GM21529 (cell line): ENCODE results near the gene YOD1.
"Not testable (repeated sequence)": the region's sequence is repeated elsewhere in the genome, so short reads cannot be mapped to it uniquely, and the experiment has no call there.

ENCODE experiments used
- ATAC-seq: cut with Tn5 transposase; IDR thresholded peaks from one replicate; pipeline ENCODE4 v1.9.1; 2021; ENCODE audit not compliant: unreplicated experiment

The YOD1 gene

DNA sequence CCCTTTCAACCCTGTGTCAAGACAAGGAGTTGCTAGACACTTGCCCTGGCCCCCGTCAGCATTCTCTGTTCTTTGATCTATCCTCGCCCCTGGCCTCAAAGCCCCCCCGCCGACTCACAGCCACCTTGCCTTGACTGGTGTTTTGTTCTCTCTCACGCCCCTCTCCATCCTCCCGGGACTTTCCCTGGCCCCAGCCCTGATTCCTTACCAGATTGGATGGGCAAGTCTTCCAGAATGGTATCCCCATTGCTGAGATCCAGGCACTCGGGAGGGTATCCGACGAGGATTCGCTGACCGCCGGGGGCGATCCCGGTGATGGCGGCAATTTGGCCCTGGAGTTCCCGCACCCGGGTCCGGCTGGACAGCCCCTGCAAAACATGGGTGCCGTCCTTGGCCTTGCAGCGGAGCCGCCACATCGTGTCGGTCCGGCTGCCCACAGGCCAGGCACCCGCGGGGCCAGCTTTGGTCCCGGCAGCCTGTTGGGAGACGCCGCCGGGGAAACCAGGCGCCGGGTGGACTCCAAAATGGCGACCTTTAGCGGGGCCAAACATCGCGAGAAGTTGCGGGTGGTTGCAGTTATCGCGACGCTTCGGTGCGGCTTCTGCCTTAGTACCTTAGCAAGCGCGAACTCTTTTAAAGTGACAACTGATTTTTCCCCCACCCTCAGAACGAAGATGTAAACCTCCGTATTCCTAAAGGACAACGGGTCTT lies 373 bp downstream of the YOD1 start:
- ATAC-seq, result peak; percentile 49

DNA sequence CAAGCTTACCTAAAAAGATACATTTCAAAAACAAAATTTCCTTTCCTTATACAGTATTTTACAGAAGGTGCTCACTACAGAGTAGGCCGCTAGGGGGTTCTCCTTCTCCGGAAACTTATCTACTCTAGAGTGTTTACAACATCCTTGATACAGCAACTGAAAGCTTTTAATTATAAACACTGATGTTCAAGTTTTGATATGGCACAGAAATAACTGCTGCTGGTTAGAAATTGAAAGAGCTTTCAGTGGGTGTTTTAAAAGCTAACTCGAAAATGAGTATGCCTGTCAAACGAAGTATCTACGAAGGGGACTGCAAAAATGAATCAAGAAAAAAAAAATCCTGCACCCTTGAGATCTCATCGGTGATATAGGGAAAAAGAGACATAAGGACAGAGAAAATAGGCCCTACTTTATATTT lies 1.0 kb downstream of the YOD1 start:
- ATAC-seq, result no peak

DNA sequence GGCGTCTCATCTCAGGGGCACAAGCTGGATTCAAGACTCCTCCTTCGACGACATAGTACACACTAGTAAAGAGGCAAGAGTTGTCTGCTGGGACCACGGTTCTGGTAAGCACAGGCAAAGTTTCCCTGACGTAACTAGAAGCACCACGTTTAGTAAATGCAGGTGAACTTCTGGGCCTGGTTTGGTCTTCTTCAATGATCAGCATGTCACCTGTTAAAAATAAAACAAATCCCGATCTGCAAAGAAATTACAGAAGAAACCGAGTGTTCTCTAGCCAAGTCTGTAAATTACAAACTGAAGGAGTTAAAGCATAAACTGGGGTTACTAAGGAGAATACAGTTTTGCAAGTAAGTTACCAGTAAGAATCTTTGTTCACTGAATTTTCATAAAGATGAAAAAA lies 1.5 kb downstream of the YOD1 start:
- ATAC-seq, result no peak

DNA sequence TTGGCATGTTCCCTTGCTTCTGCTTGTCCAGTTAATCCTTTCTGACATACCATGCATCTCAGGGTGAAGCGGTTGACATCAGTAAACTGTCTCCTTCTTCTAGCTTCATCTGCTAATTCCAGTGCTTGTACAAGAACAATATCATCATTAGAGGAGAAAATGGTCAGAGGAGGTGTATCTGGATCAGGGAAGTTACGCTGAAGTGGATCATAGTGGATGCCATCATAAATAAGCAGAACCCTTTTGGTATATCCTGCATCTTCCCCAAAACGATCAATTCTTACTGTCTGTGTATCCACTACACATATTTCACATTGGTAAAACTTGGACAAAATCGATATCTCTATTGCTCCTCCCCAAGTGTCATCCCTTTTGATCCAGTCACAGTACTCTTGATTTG lies 2.0 kb downstream of the YOD1 start:
- ATAC-seq, result no peak

DNA sequence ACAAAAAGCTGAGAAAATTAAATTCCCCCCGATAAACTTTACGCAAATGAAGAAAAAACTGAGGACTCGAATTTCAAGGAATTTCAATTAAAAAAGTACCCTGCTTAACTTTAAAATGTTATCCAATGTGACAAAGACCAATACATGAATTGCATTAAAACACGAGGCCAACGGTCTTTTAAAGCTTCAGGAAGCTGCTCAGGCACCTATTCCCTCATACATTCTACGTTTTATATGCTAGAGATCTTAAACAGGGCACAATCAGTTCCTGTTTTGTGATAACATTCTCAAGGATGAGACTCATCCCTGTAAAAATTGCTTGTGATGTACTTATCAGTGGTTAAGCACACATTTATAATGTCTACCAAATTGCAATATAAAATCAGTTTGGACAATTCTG lies 3.0 kb downstream of the YOD1 start:
- no peak for ATAC-seq

DNA sequence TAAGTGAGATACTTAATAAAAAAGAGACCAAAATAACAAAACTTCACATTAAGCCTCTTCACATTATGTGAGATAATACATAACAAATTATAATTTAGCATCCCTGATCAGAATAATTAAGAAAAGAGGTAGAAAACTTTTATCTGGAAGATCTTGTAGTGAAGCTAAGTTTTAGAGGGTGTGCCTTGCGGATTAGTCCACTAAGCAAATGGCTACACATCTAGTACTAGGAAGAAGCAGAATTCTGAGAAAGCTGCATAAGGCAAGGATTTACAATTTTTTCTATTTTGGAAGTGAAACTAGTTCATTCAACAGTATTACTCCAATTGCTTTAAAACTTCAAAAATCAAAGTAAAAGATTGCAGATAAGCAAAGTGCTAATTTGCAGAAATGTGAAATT lies 3.5 kb downstream of the YOD1 start:
- ATAC-seq, result no peak

DNA sequence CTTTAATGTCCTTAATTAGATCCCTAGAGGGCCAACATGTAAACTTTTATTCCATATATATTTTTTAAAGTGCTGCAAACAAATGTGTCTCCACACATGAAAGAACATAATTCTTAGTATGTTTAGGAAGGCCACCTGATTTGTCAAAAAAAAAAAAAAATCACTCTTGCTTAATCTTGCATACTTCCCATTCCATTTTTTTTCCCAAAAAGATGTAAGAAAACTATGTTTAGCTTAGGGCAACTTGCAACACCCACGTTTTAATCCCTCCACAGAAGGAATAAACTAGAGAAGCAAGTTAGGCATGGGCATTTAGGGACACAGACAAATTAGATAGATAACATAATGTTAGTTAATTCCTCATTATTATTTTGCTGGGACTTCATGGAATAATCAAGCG lies 5.6 kb downstream of the YOD1 start:
- ATAC-seq, result no peak

DNA sequence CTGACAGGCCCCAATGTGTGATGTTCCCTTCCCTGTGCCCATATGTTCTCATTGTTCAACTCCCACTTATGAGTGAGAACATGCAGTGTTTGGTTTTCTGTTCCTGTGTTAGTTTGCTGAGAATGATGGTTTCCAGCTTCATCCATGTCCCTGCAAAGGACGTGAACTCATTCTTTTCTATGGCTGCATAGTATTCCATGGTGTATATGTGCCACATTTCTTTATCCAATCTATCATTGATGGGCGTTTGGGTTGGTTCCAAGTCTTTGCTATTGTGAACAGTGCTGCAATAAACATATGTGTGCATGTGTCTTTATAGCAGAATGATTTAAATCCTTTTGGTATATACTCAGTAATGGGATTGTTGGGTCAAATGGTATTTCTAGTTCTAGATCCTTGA lies 9.6 kb downstream of the YOD1 start:
- not testable (repeated sequence) for ATAC-seq

DNA sequence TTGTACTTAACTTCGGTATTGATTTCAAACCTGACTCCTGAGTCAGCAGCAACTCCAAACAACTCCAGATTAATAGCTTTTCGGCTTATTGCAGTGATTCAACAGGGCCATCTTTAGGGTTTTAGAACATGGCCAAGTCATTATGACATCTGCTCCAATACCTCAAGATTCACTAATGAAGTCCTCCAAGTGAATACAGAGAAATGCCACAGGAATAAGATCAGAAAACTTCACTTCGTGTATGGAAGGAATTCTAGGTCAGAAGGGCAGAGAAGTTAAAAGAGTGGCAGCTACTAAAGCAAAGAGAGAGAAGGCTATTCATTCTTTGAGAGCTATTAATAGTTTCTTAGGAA lies 10.9 kb downstream of the YOD1 start:
- ATAC-seq, result no peak

DNA sequence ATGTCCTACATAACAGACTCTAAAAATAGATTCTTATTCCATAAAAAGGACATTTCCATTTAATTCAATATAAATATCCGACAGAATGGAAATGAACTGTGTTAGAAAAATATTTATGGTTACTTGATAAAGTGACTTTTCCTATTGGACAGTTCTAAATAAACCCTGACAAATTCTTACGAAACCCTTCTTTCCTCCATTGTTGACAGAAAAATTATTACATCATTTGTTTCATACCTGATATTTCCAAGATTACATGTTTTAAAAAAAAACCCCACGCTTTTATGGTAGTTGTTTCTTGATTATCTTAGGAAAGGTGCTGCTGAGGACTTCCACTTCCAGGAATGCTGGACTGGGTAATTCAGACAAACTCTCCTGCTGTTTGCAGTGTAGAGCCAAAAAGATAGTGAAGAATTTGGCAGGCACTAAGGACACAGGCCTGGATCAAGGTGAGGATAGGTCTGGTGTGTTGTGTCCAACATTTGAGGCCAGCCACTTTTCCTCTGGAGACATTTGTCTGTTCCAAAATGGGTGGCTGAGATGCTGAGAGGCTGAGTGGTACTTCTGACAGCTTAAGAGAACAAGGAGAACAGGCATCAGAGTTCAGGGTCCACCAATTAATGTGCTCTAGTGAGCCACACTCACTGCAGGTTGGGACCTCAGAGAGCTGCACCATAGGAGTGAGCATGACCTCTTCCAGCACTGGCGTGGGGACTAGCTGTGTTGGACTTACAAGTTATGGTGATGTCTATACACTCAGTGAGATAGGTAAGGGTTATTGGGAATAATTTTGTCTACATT lies 11.4 kb downstream of the YOD1 start:
- no peak for ATAC-seq

DNA sequence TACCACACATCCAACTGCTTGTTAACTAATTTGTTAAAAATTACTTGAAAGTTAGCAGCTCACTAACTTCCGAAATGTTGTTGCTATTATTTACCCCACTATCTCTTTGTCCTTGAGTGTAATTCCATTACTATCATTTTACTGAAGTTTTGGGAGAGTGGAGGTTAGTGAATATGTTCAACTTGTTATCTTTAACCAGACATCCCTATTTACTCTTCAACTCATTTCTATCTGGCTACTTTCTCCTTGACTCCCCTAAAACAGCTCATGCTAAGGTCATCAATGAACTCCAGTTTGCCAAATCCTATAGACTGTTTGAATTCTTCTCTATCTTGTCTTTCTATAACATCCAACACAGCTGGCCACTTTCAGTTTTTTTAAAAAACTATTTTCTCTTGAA lies 14.1 kb downstream of the YOD1 start:
- no peak for ATAC-seq

DNA sequence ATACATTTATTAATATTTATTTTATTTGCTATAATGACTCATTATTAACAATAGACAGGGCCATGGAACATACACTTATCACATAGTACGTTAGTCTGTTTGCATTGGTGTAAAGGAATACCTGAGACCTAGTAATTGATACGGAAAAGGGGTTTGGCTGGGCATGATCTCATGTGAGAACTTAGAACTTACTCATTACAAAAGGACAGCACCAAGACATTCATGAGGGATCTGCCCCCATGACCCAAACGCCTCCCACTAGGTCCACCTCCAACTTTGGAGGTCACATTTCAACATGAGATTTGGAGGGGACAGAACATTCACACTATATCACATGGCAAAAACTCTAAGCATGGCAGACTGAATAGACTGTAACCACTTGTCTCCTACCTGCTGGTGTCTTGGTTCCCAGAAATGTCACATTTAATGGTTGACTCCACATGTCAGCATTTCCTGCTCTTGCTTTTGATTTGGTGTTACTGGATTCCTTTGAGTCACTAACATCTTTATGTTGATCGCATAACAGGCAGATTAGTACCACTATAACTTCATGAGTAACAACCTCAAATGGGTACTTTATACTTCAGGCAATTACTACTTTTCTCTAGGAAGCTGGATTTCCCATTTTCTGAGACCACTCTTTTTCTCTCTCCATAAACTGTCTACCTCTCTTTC lies 15.0 kb downstream of the YOD1 start:
- no peak for ATAC-seq

DNA sequence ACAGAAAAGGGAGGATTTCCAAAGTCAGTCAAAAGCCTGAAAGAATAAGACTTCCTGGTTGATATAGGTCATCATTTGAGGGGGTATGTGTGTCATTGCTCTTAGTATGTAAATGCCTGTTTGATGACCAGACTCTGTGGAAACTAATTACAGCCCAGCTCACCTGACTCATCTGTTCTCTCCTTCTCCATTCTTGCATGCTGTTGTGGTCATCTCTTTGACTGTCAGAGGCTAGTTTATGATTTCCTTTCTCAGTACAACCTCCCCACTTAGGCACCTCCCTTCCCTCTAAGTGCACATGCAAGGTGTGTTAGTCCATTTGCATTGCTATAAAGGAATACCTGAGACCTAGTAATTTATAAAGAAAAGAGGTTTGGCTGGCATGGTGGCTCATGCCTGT lies 16.0 kb downstream of the YOD1 start:
- ATAC-seq, result no peak

DNA sequence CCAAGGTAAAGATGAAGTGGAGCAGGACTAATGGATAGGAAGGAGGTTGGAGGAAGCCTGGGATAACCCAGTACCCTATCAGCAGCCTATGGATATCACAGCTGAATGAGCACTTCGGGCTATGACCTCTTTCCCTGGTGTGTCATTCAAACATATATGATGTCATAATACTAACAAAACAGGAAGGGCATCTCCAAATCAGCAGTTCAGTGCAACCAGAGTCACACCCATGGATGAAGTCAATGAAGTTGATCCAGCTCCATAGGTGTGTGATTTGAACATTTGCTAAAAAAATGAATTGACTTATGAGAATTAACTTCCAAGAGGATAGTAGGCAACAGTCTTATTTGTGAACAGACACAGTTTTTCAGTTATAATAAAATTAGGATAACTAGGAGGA lies 16.8 kb downstream of the YOD1 start:
- no peak for ATAC-seq

DNA sequence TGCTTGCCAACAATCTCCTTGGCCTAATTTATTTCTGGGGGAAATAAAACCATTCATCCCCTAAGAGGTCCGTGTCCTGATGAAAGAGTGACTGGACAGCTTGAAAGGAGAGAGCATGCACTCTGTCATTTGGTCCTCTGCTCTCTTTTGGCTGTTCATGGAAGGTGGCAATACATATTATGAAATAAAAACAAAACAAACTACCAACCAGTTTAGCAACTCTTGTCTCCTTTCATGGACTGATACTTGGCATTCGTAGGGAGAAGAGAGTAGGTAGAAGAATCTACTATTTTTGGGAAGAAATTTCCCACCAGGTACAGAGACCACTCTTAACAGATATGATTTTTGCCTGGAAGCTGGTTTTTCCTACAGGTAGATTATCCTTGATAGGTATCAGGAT lies 17.7 kb downstream of the YOD1 start:
- no peak for ATAC-seq

DNA sequence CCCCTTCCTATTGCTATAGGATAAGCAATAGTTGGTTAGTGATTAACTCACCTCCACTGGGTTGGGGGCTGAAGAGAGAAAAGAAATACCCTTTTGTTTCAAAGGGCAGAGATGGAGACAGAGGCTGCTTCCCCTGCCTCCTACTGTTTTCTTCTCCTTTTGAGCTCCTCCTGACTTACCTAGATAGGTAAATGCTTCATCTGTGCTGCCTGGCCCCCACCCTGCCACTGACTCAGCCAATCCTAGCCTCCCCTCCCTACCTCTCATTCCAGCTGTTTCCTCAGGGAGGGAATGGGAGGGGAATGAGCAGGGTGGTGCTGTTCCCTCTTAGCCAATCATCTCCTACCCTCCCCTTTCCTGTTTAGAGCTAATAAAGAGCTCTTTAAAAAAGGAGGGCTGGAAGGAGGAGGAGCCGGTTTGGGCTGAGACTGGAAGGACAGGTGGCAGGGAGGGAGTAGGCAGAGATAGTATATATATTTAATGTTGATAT lies 18.4 kb downstream of the YOD1 start, which contains the start of gene C1orf116:
TSS of gene C1orf116 (minus strand) at position 229 of the 490 bp plus-strand sequence. CDS start 5,158 bp downstream, outside the sequence.
- ATAC-seq, result no peak

DNA sequence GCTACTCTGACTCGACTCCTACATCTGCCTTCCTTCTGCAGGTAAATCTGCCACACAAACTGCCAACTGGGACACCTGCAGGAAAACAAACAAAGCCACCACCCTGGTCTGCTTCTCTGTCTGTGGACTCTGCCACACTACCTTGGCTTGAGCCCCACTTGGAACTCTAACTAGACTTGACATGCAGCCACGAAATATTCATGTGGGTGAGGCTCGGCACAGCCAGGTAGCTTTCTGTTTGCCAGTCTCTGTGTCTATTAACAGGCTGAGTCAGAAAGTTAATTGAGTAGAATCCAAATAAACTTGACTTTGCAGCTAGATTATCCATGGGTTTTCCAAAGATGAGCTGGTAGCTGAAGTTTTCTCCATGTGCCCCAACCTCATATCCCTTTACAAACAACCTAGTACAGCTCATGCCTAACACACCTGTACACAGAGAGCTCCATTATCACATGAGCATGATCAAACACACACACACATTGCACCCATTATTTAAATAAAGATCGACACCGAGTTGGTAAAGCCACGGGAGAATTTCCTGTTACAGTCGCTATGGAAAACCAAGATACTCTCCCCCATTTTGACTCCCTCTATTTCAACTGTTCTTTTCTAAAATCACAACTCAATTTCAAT lies 19.3 kb downstream of the YOD1 start:
- no peak for ATAC-seq

DNA sequence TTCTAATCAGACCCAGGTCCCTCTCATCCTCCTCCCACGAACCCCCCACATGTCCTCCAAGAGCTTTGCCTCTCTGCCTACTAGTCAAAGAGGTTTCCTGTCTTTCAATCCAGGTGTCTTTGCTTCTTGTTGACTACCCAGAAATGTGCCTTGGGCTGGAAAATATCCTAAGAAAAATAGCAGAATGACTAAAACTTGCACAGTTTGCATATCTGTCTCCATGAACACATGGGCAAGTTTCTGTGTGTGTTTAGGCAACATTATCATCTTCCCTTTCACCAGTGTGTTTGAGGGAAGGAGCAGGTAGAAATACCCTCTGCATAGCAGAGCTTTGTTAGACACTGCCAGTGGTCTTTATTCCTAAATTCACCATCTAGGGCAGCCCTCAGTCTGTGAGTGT lies 20.0 kb downstream of the YOD1 start:
- no peak for ATAC-seq

DNA sequence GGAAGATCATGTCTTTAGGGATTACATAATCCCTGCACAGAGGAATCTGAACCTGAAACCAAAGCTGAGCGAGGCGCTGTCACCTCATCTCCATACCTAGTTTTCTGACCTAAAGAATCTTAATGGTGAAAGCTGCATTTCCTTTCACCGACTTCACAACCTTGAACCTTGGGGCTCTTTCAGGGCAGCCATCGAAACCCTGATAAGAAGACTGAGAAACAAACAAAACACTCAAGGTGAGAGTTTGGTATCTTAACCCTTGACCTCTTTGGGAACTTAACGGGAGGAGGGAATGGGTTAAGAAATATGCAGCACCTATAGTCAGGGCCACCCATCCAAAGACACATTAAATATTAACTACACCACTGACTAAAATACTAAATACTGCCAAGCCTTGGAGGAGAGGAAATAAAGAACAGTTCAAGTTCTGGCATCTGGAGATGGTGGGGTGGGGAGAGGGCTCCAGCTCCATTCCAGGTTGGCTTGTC lies 20.4 kb downstream of the YOD1 start:
- no peak for ATAC-seq

DNA sequence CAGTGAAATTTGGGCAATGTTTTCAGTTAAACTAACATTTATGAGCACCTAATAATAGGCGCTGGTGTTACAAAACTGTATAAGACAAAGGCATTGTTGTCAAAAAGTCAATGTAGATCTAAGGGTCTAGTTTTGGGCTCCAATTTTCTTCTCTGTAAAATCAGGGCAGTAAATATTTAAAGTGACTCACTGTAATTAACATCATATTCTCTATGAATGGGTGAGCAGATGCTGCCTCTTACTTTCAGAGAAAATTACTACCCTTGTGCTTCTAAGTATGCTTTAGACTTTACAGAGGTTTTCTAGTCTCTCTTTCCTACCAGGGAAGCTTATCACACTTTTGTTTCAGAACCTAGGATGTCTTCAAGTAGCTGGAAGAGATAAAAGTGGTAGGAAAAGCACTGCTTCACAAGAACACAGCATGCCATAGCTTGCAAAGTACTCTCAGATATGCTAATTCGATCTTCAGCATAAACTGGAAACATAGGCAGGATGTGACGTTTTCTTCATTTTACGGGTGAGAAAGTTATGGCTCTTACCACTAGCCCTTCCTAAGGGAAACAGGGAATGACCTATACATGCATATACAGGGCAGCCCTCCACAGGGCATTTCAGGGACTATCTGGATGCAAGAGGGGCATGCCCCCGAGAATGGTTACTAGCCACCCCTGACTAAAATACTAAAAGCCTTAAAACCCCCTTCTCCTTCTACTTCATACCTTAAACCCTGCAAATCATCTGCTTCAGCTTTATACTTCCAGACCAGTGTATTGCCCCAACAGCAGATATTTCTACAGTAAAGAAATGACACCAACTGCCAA lies 21.1 kb downstream of the YOD1 start:
- no peak for ATAC-seq
